ENCODE measurements around the gene TMOD3.

TMOD3 gene

DNA sequence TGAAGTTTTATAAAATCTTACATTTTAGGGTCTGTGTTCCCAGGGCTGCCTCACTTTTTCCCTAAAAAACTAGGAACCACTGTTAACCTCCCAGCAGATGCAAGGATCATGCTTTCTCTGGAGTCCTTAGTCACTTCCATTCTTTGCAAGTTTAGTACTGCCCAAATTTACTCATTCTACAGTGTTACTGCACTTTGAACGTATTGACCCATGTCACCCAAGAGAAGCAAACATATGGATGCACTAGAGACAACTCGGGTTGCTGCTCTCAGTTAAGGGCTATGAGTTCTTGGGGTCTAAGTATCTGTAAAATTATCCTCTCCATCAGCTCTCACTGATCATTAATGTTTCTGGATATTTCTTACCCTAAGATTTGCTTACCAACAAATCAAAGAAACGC is 83.1 kb downstream of the TMOD3 start:
- no peak for DNase-seq

DNA sequence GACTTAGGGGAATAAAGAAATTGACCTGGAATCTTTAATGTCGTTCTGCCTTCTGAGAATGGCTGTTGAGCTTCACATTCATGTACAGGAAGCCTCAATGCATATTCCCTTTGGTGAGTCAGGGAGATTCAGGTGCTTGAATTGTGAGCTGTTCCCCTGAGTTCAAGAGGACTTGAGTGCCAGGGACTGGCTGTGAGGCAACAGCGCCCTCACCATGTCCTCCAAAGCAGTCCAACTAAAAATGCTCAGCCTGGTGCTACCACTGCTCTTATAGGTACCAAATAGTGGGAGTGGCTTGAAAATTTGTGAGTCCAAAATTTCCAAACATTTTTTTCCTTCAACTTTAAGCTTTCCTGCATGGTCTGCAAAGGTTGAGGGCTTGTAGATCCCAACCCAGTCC is 88.0 kb downstream of the TMOD3 start:
- DNase-seq, result no peak

DNA sequence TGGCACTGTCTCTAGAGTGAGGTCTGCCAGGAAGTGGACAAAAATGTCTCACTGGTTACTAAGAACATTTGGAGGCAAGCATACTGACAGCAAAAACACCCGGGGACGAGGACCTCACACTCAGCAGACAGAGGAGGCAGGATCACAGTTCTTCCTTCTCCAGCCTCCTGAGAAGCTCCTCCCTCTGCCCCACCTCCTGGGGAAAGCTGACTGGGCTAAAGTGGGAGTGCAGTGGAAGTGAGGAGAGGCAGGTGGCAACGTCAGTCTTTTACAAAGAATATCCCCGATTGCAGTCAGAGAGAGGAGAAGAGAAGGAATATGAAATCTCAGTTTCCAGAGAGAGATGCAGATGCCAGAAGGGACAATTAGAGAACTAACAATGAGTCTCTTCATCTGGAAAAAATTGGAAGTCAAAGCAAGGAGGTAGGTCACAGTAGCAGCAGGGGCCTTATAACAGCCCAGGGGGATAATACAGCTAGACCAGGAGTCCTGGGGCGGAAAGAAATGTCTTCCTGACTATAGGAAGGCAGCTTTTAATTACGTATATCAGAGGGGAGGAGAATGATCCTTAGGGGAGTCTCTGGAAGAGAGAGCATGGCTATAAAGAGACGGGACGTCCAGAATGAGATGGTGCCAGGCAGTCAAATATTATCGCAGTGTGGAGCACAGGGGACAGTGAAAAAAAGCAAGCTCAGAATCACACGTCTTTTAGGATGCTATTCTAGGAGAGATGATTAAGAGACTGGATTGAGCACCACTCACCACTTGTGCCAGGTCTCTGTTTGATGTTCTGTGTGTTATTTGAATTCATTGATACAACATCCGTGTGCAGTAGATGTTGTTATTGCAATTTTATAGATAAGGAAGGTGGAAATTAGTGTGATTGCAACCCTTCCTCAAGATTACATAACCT is 95.0 kb downstream of the TMOD3 start:
- no peak for DNase-seq

DNA sequence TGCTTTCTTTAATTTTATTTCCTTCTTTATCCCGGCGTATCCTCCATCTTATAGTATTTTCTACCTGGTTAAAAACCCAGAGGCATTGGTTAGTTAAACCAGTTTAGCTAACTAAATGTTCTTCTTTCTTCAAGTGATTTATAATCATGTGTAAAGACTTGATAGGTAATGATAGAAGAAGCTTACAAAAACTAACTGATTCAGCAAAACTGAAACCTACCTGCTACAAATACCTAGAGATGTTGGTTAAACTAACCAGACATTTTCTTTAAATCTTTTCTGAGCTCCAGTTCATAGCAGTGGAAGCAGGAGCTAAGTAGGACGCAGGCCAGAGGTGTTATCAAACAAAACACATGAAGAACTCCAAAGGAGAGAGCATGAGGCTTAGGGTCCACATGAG is 97.4 kb downstream of the TMOD3 start:
- DNase-seq, result no peak

DNA sequence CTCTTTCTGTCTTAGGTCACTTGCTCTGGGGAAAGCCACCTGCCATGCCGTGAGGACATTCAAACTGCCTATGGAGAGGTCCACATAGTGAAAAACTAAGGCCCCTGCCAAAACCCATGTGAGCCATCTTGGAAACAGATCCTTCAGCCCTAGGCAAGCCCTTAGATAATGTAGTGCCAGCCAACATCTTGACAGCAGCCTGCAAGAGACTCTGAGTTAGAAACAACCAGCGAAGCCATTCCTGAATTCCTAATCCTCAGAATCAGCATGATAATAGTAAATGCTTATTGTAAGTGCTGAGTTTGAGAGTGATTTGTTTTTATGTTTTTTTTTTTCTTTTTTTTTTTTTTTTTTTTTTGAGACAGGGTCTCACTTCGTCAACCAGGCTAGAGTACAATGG is 101.6 kb downstream of the TMOD3 start:
- no peak for DNase-seq

DNA sequence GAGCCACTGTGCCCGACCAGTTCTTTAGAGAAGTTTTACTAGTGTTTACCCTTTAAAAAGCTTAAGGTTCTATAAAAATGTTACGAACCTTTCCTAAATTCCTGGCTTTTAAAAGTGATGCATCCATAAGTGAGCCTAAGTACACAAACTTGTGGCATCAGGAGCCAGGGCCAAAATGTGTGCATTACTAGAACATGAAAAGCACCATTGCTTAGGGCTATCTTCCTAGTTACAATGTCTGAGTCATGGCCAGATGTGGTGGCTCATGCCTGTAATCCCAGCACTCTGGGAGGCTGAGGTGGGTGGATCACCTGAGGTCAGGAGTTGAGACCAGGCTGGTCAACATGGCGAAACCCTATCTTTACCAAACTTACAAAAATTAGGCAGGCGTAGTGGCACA is 102.2 kb downstream of the TMOD3 start:
- DNase-seq, result no peak

DNA sequence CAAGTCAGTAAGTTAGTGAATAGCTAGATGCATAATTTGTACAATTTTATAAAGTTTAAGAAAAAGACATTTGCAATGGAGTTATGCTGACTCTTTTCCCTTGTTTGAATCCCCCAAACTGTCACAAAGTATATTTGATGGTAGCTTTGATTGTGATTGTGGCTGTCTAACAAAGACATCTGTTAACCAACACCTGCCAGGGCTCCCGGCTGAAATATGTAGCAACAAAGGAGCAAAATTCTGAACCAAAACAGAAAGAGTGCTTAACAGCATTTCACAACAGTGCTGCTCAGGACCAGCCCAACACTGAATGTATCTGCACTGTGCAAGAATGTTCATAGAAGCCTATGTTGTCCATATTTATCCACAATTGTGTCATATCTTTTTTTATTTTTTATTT is 102.7 kb downstream of the TMOD3 start:
- DNase-seq, result no peak

DNA sequence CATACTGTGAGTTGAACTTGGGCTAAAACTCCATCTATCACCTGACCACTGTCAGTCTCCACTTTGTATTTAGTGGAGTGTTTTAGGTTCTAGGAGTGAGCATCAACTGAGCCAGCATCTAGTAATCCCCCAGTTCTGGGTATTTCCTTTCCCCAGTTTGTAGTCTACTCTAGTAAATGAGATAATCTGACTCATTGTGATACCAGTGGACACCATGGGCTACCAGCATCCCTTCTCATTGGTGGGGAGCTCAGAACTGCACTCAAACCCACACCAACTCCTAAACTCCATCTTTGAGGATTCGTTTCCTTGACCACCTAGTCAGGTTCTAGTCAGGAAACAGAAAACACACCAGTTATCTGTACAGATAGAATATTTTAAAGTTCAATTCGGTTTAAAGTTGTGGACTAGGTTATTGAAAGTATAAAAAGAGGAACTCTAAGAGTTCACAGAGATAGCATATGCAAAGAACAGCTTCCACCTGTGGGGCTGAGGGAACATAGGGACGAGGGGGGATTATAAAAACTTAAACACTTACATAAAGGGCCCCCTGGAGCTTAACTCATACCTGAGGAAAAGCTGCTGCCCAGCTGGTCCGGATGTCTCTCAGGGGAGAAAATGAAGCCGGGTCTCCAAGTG is 106.1 kb downstream of the TMOD3 start:
- no peak for DNase-seq

DNA sequence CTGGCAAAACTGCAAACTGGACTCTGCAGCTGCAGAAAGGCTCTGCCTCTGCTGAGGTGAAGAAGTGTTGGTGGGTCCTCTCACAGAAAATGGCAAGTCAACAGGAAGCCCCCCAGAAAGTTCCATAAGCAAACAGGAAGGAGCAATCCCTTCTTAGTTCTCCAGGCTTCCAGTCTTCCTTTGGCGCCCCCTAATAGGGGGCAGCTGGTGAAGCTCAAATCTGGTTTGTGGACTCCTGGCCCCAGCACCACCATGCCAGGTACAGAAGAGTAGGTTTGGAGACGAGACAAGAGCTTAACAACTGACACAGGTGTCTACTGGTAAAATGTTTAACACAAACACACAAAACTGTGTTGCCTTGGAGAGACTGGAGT is 106.6 kb downstream of the TMOD3 start:
- no peak for DNase-seq

DNA sequence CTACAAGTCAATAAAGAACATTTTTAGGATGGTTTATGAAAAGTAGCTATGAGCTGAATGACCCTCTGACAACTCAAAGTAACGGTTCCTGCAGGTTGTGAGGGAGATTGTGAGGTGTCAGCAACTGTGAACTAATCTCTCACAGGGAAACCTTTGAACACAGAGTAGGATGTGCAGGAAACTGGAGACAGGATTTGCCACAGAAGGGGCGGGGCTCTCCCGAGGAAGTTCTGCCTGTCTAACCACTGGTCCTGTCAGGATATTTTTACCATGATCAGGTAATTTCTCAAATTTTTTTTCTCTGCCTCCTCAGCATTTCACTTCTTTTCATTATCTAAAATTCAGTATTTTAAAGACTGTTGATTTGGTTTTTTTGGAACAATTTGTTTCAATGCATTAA is 108.8 kb downstream of the TMOD3 start:
- no peak for DNase-seq

DNA sequence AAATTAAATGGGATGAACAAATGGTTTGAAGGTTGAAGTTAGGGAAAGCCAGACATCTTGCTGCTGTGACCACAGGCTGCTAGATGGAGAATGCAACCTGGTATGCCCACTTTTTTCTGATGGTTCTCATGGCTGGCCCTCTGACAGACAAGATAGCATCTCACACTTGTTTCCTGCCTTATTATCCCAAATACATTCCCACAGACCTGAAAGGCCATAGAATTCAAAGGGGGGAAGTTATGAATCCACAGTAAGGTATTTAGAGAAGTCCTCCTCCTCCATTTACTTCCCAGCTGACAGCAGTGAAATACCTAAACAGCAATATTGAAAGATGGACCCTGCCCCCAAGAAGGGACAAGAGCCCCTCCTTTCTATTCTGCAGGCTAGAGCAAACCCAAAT is 109.8 kb downstream of the TMOD3 start:
- no peak for DNase-seq

DNA sequence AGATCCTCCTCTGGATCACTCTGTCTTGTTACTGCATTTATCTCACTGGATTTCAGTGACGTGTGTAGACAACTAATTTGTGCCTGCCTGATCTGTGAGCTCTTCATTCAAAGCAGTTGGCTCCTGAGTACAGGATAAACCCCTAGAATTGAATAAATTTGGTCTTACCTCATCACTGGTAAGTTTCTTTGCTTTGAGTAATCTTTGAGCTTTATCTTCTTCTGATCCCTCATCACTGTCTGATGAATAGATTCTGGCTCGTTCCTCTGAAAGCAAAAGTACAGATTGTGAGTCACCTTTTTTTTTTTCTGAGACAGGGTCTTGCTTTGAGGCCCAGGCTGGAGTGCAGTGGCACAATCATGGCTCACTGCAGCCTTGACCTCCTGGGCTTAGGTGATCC is 117.7 kb downstream of the TMOD3 start:
- DNase-seq, result no peak

DNA sequence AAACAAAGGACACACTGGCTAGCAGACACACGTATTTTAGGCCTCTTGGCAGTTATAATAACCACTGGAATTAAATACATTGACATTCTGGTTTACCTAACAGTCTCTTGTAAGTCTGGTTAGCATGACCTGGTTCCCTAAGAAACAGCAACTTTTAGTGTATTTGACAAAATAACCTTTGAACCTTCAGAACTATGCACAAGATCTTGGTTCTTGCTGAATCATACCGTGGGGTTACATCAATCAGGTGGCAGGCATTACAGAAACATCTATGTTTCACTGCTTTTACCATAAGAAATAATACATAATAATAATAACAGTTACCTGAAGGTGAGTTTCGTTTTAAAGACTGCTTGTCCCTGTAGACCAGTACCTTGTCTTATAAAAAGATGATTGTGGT is 123.4 kb downstream of the TMOD3 start:
- DNase-seq, result no peak

DNA sequence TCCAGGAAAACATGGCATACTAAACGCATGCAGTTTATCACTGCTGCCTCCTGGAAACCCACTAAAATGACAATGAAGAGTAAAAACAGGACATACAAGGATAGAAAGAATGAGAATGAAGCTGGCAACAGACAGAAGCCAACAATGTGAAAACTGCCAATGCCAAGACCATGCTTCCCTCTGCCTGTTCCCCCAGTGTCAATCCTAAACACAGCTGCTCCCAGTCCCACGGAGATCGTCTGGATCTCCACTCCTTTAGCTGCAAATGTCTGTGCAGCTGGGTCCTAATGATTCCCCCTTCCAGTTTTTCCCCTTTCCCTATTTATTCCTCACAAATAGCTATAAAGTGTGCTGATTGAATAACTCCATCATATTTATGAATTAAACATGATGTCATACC is 126.1 kb downstream of the TMOD3 start:
- no peak for DNase-seq
